ENCODE measurements around the gene B3GNT5. TPM values are rescaled to one million over a fixed set of nuclear protein-coding genes. Genes with fewer than 3 reads are reported as not detected.

B3GNT5 gene
- total RNA-seq, 3 donors from 2014 or later = 3.0 to 12.1 (median 6.2) TPM

DNA sequence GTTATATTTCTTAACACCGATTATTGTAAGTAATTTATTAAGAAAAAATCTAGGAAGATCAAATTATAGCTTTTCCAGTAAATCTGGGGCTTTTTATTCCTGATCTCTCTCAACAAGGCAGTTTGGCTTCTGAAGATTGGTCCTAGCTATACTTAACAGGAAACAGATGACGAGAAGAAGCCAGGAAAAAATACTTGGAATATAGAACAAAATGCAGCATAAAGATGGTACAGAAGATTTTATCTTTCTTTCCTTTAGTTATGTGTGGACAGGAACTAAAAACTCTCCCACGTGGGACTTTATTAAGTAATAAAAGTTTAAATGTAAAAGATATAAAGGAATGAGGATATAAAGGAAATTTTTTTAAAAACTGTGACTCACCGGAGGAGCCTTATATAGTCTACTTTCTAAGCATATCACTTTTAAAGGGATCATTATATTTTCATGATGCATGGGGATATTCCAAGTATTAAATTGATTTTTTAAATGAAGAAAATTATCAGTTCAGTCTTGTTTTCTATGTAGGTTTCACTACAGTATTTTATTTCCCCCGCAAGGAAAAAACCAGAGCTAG lies 8.2 kb downstream of the B3GNT5 start:
- Histone ChIP-seq H3K36me3 (no peaks in the 10 kb centered on the region), H3K4me3 (no peak overlapping the region), H3K27ac (no peak overlapping the region), H3K27me3 (no peaks in the 10 kb centered on the region), H3K9me3 (no peaks in the 10 kb centered on the region), H3K4me1 (no peaks in the 10 kb centered on the region)
- no peak for TF ChIP-seq POLR2AphosphoS5 (IDR thresholded peaks at IDR 0.05)
- no peak for TF ChIP-seq POLR2A (IDR thresholded peaks at IDR 0.05)
- TF ChIP-seq, protein P1, sequence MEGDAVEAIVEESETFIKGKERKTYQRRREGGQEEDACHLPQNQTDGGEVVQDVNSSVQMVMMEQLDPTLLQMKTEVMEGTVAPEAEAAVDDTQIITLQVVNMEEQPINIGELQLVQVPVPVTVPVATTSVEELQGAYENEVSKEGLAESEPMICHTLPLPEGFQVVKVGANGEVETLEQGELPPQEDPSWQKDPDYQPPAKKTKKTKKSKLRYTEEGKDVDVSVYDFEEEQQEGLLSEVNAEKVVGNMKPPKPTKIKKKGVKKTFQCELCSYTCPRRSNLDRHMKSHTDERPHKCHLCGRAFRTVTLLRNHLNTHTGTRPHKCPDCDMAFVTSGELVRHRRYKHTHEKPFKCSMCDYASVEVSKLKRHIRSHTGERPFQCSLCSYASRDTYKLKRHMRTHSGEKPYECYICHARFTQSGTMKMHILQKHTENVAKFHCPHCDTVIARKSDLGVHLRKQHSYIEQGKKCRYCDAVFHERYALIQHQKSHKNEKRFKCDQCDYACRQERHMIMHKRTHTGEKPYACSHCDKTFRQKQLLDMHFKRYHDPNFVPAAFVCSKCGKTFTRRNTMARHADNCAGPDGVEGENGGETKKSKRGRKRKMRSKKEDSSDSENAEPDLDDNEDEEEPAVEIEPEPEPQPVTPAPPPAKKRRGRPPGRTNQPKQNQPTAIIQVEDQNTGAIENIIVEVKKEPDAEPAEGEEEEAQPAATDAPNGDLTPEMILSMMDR (IDR thresholded peaks at IDR 0.05) = no peak
- intact Hi-C loops (cut with DNase I; ENCODE audit: low total_unique reads) = no loop called here
- no peak for DNase-seq (ENCODE audit: low spot score in 2 of 2)

DNA sequence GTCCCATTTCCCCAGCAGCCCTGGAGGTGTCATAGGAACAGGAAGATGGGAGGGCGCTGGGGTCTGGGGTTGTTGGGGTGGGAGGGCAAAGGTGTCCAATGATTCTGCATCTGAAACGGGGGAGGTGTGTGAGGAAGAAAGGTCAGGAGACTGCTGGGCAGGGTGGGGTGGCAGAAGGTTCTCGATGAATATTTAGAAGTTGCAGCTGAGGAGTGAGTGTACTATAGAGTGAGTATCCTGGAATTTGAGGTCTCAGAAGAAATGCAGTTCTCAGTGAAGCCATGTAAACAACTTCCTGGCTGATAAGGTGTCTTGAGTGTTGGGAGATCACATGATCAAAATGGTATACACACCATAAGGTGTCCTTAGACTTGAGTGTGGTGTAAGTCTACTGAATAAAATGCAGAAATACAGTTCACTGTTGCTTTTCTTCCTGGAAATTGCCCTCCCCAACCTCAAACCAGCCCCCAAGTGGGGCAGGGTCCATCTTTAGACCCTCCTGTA lies 9.9 kb downstream of the B3GNT5 start:
- intact Hi-C loops (cut with DNase I; ENCODE audit: low total_unique reads) = no loop called here
- no peaks in the 10 kb centered on the region for H3K9me3 ChIP-seq
- TF ChIP-seq, protein P1 (IDR thresholded peaks at IDR 0.05) = no peak
- TF ChIP-seq POLR2AphosphoS5 (IDR thresholded peaks at IDR 0.05) (no peak), POLR2A (IDR thresholded peaks at IDR 0.05) (no peak)
- H3K27me3 ChIP-seq = no peaks in the 10 kb centered on the region
- no peak for DNase-seq (ENCODE audit: low spot score in 2 of 2)
- no peaks in the 10 kb centered on the region for H3K4me1 ChIP-seq
- no peaks in the 10 kb centered on the region for H3K36me3 ChIP-seq
- no peak overlapping the region for H3K4me3 ChIP-seq
- H3K27ac ChIP-seq = no peak overlapping the region

DNA sequence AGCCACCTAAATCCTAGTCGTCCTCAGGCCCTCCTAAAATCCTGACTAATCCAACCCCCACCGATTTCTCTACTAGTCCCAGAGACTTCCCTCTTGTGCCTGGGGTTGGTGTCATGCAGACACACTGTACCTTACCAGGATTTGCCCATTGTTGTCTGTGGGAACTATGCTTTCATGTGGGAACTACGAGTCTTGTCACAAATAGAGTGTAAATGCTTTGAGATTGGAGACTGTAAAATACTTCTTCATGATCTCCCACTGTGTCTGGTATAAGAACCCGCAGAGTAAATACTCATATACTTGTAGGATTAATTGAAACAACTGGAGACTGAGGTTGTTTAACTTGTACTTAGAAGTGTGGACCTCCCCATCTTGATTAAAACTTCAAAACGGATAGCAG lies 11.2 kb downstream of the B3GNT5 start:
- TF ChIP-seq, protein P1 (IDR thresholded peaks at IDR 0.05) = no peak
- TF ChIP-seq POLR2AphosphoS5 (IDR thresholded peaks at IDR 0.05) (no peak), POLR2A (IDR thresholded peaks at IDR 0.05) (no peak)
- H3K27ac ChIP-seq = no peak overlapping the region
- no peaks in the 10 kb centered on the region for H3K4me1 ChIP-seq
- no peaks in the 10 kb centered on the region for H3K9me3 ChIP-seq
- no peaks in the 10 kb centered on the region for H3K36me3 ChIP-seq
- no peak for DNase-seq (ENCODE audit: low spot score in 2 of 2)
- no peak overlapping the region for H3K4me3 ChIP-seq
- H3K27me3 ChIP-seq = no peaks in the 10 kb centered on the region
- intact Hi-C loops (cut with DNase I; ENCODE audit: low total_unique reads) = no loop called here

DNA sequence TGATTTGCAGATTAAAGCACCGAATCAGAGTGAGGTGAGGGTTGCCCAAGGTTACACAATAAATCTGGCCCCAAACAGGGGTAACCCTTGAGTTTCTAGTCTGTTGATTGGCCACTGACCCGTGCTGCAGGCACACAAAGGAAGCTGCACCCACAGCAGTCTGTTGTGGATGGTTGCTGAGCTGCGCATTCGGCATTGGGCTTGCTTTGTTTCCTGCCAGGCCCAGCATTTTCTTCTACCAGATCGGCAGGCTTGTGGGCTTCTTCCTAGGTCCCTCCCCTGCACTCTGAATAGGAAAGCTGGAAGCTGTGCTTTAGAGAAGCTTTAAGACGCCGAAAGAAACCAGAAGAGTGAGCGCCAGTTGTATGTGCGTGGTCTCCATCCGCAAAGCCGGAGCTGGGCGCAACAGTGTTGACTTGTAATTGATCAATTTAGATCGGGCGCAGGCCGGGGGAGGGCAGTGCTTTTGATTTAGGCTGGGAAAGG lies 12.1 kb downstream of the B3GNT5 start:
- intact Hi-C loops (cut with DNase I; ENCODE audit: low total_unique reads) = no loop called here
- Histone ChIP-seq H3K9me3 (no peaks in the 10 kb centered on the region), H3K4me1 (no peaks in the 10 kb centered on the region), H3K27me3 (no peaks in the 10 kb centered on the region), H3K27ac (peak overlapping the region; percentile 2 to 29), H3K4me3 (peak overlapping the region in 1 of 3 donors; percentile 26), H3K36me3 (no peaks in the 10 kb centered on the region)
- TF ChIP-seq POLR2AphosphoS5 (IDR thresholded peaks at IDR 0.05) (no peak), POLR2A (IDR thresholded peaks at IDR 0.05) (no peak)
- TF ChIP-seq, protein P1 (IDR thresholded peaks at IDR 0.05) = no peak
- no peak for DNase-seq (ENCODE audit: low spot score in 2 of 2)

DNA sequence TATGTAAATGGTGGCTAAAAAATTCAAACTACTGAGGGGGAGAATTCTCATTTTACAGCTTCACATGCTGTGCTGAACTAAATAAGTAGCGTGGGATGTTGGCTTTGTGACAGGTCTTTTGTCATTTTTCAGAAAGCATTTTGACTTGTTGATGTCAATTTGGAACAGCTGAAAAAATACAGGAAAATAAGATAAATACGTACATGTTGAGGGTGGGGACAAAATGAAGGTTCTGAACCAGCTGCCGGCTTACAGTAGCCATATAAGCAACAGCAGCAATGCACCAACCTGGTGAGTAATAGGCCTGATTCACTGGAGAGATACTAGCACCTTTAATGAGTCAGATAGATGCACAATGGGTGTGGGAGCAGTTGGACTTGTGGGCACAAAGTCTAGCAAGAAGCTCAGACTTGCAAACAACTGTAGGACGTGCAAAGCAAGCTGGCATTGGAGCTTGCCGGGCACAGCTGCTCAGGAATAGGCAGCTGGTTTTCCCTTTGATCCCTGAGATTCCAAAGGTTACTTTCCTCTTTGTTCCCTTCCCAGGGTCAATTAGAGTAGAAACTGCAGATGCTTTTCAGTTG lies 12.9 kb downstream of the B3GNT5 start:
- no peak for TF ChIP-seq POLR2AphosphoS5 (IDR thresholded peaks at IDR 0.05)
- TF ChIP-seq, protein P1 (IDR thresholded peaks at IDR 0.05) = no peak
- TF ChIP-seq POLR2A (IDR thresholded peaks at IDR 0.05) = no peak
- peak overlapping the region in 1 of 2 donors; percentile 2 for H3K27ac ChIP-seq

More for the DNA sequence above, 12.9 kb downstream of the B3GNT5 start:
- Histone ChIP-seq H3K9me3 (no peaks in the 10 kb centered on the region), H3K4me1 (no peaks in the 10 kb centered on the region), H3K4me3 (no peak overlapping the region), H3K27me3 (no peaks in the 10 kb centered on the region), H3K36me3 (no peaks in the 10 kb centered on the region)
- intact Hi-C loops (cut with DNase I; ENCODE audit: low total_unique reads) = no loop called here
- no peak for DNase-seq (ENCODE audit: low spot score in 2 of 2)

Measured in breast epithelium (tissue), 4 donors.